ENCODE data around the gene GIMAP6. TPM values are rescaled to one million over a fixed set of nuclear protein-coding genes. Genes with fewer than 3 reads are reported as not detected.

Gene GIMAP6
- total and polyA plus RNA-seq, 7 donors: 8.2 to 21.8 (median 11.6) TPM

DNA sequence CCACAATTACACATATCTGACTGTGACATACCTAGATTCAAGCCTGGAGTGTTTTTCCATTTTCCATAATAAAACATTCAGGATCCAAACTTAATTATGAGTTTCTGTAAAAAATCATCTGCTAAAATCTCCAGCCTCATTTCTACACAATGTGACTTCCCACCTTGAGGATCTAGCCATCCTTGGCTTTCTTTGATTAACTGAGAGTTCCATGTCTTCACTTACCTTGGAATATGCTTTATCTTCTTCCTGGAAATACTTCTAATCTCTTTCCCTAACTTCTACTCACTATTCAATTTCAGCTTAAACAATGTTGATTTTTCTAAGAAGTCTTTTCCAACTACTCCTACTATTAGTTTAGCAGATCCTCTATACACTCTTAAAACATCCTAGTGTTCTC, 36.8 kb upstream of the GIMAP6 start:
- intact Hi-C loops (cut with DNase I): no loop called here
- TF ChIP-seq, protein P1, sequence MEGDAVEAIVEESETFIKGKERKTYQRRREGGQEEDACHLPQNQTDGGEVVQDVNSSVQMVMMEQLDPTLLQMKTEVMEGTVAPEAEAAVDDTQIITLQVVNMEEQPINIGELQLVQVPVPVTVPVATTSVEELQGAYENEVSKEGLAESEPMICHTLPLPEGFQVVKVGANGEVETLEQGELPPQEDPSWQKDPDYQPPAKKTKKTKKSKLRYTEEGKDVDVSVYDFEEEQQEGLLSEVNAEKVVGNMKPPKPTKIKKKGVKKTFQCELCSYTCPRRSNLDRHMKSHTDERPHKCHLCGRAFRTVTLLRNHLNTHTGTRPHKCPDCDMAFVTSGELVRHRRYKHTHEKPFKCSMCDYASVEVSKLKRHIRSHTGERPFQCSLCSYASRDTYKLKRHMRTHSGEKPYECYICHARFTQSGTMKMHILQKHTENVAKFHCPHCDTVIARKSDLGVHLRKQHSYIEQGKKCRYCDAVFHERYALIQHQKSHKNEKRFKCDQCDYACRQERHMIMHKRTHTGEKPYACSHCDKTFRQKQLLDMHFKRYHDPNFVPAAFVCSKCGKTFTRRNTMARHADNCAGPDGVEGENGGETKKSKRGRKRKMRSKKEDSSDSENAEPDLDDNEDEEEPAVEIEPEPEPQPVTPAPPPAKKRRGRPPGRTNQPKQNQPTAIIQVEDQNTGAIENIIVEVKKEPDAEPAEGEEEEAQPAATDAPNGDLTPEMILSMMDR (IDR thresholded peaks at IDR 0.05): no peak
- Histone ChIP-seq H3K4me1 (no peaks in the 10 kb centered on the region), H3K27ac (no peak overlapping the region), H3K4me3 (no peak overlapping the region), H3K9me3 (no peaks in the 10 kb centered on the region), H3K36me3 (ENCODE audit: insufficient read depth in 1 of 2, low read depth in 1 of 2) (no peaks in the 10 kb centered on the region), H3K27me3 (ENCODE audit: insufficient read depth in 3 of 3, low read length in 2 of 3) (peaks cover 0 to 2% (median 0%) of the 10 kb centered on the region in 3 donors)
- DNase-seq: no peak
- ATAC-seq: no peak

DNA sequence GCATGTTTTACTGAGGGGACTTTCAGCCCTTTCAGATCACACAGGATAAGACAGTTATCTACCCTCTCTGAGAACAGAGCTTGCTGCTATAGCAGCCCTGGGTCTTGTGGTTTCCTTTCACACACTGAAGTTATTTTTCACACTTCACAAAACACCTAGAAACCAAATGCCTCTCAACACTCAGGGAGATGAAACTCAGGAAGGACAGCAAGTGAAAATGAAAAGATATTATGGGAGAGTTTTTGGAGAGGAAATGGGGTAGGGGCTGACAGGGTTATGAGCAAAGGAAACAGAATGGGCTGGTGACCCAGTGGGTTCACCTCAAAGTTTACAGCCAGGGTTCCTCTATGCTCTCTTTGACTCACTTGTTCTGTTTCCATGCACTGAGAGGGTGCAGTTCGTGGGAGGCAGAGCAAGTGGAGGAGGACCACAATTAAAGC, 36.3 kb upstream of the GIMAP6 start:
- Histone ChIP-seq H3K27ac (no peak overlapping the region), H3K4me3 (no peak overlapping the region), H3K36me3 (ENCODE audit: insufficient read depth in 1 of 2, low read depth in 1 of 2) (no peaks in the 10 kb centered on the region), H3K27me3 (ENCODE audit: insufficient read depth in 3 of 3, low read length in 2 of 3) (peaks cover 0 to 2% (median 0%) of the 10 kb centered on the region in 3 donors), H3K4me1 (no peaks in the 10 kb centered on the region), H3K9me3 (no peaks in the 10 kb centered on the region)
- WGBS, 3 donors: 41 to 70% (median 48%) methylated on average over 1 of the region's 1 CpG
- ATAC-seq (no peak), DNase-seq (no peak)
- TF ChIP-seq, protein P1 (IDR thresholded peaks at IDR 0.05): no peak
- intact Hi-C loops (cut with DNase I): no loop called here

DNA sequence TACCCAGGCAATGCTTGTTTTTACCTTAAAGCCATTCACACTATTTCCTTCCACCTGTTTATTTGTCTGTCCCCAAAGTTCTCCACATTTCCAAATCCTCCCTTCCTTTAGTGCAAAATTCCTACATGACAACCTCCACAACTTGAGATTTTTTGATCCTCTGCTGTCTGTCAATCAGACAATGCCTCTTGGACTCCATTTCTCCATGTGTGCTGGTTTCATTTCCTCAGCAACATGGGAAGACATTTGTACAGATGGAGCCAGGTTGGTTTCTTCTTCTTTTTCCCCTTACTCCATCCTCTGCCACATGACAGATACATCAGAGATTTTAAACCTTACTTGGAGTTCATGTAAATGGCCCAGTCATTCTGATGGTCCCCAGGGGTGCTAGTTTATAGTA, 34.2 kb upstream of the GIMAP6 start:
- Histone ChIP-seq H3K27me3 (ENCODE audit: insufficient read depth in 3 of 3, low read length in 2 of 3) (peaks cover 0 to 2% (median 0%) of the 10 kb centered on the region in 3 donors), H3K9me3 (no peaks in the 10 kb centered on the region), H3K27ac (no peak overlapping the region), H3K4me1 (no peaks in the 10 kb centered on the region), H3K4me3 (no peak overlapping the region), H3K36me3 (ENCODE audit: insufficient read depth in 1 of 2, low read depth in 1 of 2) (no peaks in the 10 kb centered on the region)
- no peak for DNase-seq
- intact Hi-C loops (cut with DNase I): no loop called here
- TF ChIP-seq, protein P1 (IDR thresholded peaks at IDR 0.05): no peak
- no peak for ATAC-seq

DNA sequence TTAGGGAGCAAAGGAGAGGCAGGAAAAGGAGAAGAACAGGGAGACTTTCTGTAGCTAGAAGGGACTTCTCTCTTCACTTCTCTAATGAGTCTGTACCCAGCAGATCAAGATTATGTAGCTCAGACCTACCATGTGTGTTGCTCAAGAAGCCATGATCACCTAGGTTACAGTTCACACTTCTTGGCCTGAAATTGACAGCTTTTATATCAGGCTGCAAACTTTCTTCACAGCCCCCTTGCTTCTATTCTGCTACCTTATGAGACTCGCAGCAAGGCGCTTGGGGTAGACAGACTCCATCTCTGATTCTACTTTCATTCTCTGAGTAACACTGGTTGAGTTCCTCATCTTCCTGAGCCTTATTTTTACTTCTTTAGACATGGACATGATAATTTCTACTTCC, 33.7 kb upstream of the GIMAP6 start:
- TF ChIP-seq, protein P1 (IDR thresholded peaks at IDR 0.05): no peak
- Histone ChIP-seq H3K36me3 (ENCODE audit: insufficient read depth in 1 of 2, low read depth in 1 of 2) (no peaks in the 10 kb centered on the region), H3K4me1 (no peaks in the 10 kb centered on the region), H3K27me3 (ENCODE audit: insufficient read depth in 3 of 3, low read length in 2 of 3) (peaks cover 0 to 2% (median 0%) of the 10 kb centered on the region in 3 donors), H3K27ac (no peak overlapping the region), H3K9me3 (no peaks in the 10 kb centered on the region), H3K4me3 (no peak overlapping the region)
- intact Hi-C loops (cut with DNase I): no loop called here
- DNase-seq (no peak), ATAC-seq (no peak)
- 88 to 95% (median 91%) methylated on average over 2 of the region's 2 CpGs for WGBS, 3 donors

DNA sequence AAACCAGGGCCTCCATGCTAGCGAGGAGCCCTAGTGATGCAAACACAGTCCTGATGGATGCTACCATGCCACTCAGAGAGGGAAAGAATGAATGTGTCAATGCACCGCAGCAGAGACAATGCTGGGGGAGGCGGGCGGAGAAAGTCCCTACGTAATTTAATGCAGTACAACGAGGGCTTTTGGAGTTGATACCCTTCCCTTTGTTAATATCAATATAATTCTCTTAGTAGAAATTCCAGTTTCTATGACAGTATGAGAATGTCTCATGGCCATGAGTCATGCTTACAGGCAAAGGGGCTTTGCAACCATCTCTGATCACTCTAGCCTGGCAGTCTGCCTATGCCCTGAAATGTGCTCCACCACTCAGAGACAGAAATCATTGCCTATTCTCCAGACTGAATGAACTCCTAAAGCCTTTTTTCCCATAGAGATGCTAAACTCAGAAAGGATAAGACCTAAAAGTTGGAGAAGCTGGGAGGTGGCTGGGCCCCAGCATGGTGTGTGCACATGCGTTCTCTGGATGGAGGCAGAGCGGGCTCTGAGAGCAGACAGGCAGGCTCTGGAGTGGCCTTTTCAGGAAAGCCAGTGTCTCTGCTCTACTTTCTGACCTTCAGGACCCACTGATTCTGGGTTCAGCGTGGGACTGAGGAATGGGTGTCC, 33.0 kb upstream of the GIMAP6 start:
- WGBS, 3 donors: 87 to 90% (median 89%) methylated on average over 9 of the region's 9 CpGs
- Histone ChIP-seq H3K36me3 (ENCODE audit: insufficient read depth in 1 of 2, low read depth in 1 of 2) (no peaks in the 10 kb centered on the region), H3K9me3 (no peaks in the 10 kb centered on the region), H3K27ac (no peak overlapping the region), H3K4me3 (no peak overlapping the region), H3K27me3 (ENCODE audit: insufficient read depth in 3 of 3, low read length in 2 of 3) (no peaks in the 10 kb centered on the region), H3K4me1 (no peaks in the 10 kb centered on the region)
- no peak for DNase-seq
- no peak for ATAC-seq
- TF ChIP-seq, protein P1 (IDR thresholded peaks at IDR 0.05): no peak
- intact Hi-C loops (cut with DNase I): no loop called here

All from psoas muscle (tissue), 8 donors.